OCI-LY1 (cell line): Measurements from ENCODE around the gene VWA1.

Source experiments
- CTCF ChIP-seq: fragments of 200-600 bp; sonication (generic), shearing (Covaris generic); IDR thresholded peaks from 2 replicates; pipeline ENCODE4 v1.5.1; 2017; ENCODE audit warnings: mild to moderate bottlenecking, antibody characterized with exemption, low read length, moderate library complexity, mixed read lengths
- EZH2 ChIP-seq: fragments of 200-600 bp; sonication (generic), shearing (Covaris generic); IDR thresholded peaks from 2 replicates; pipeline ENCODE4 v1.8.0; 2017; ENCODE audit warnings: borderline replicate concordance, mixed run types, mild to moderate bottlenecking, antibody characterized with exemption, low read length, moderate library complexity, mixed read lengths

GRCh38 chr1:1427106-1427819 lies 8.2 kb upstream of the VWA1 start:
- TF ChIP-seq EZH2 (no peak), CTCF (no peak)
